HL-60 (cell line): ENCODE measurements around the gene CBFA2T2.

Experiments
- DNase-seq, 2 experiments: peaks; one replicate each; pipeline ENCODE4 v3.0.0-alpha.2; 2010 to 2020; ENCODE audit warnings: low read depth in 1 of 2, low spot score in 1 of 2
- H3K27ac ChIP-seq: fragments of 250-450 bp; sonication (Bioruptor Pico); replicated peaks from 2 replicates; pipeline ENCODE4 v1.5.1; 2020; ENCODE audit warnings: mild to moderate bottlenecking, moderate library complexity
- H3K27me3 ChIP-seq: fragments of 250-450 bp; sonication (Bioruptor Pico); 2 replicates; pipeline ENCODE4 v1.5.1; 2021; ENCODE audit warnings: mild to moderate bottlenecking, moderate library complexity; ENCODE audit not compliant: insufficient read depth, poor library complexity, severe bottlenecking
- H3K4me3 ChIP-seq: replicated peaks from 2 replicates; pipeline ENCODE4 v1.5.1; 2011; ENCODE audit warnings: mild to moderate bottlenecking, control low read depth, low read length; ENCODE audit not compliant: insufficient read depth
- CTCF ChIP-seq: IDR thresholded peaks from one replicate; pipeline ENCODE4 v1.5.1; 2011; ENCODE audit warnings: low read length, control low read depth, inconsistent platforms; ENCODE audit not compliant: insufficient read depth
- GABPA ChIP-seq: IDR thresholded peaks from 2 replicates; pipeline ENCODE4 v1.6.1; 2012; ENCODE audit warnings: low read depth
- POLR2AphosphoS5 ChIP-seq: IDR thresholded peaks from 2 replicates; pipeline ENCODE4 v1.6.1; 2012; ENCODE audit warnings: low read depth
- REST ChIP-seq: IDR thresholded peaks from 2 replicates; pipeline ENCODE4 v1.6.1; 2012; ENCODE audit warnings: low read depth; ENCODE audit not compliant: insufficient replicate concordance
- SPI1 ChIP-seq: IDR thresholded peaks from 2 replicates; pipeline ENCODE4 v1.6.1; 2012; ENCODE audit warnings: low read depth, mild to moderate bottlenecking, borderline replicate concordance

The CBFA2T2 gene

GRCh38 chr20:33474963-33475362 lies 14.9 kb upstream of the CBFA2T2 start:
- no peak for DNase-seq
- no peak for TF ChIP-seq GABPA
- no peak for TF ChIP-seq POLR2AphosphoS5
- no peak for TF ChIP-seq CTCF
- TF ChIP-seq SPI1 = no peak
- no peak for TF ChIP-seq REST

GRCh38 chr20:33475381-33476152 lies 14.3 kb upstream of the CBFA2T2 start:
- TF ChIP-seq REST = no peak
- TF ChIP-seq POLR2AphosphoS5 = no peak
- TF ChIP-seq SPI1 = no peak
- no peak for TF ChIP-seq CTCF
- no peak for TF ChIP-seq GABPA
- Histone ChIP-seq H3K27ac (no peak overlapping the region), H3K27me3 (no peaks in the 10 kb centered on the region), H3K4me3 (no peak overlapping the region)
- DNase-seq = no peak

More at GRCh38 chr20:33474963-33475362, 14.9 kb upstream of the CBFA2T2 start:
- H3K4me3 ChIP-seq = no peak overlapping the region
- H3K27me3 ChIP-seq = no peaks in the 10 kb centered on the region
- no peak overlapping the region for H3K27ac ChIP-seq

- TF ChIP-seq SPI1 (no peak), CTCF (no peak), GABPA (no peak)
- no peak for DNase-seq
These were observed 12.3 kb upstream of the CBFA2T2 start for GRCh38 chr20:33477386-33478234.

More at GRCh38 chr20:33477386-33478234, 12.3 kb upstream of the CBFA2T2 start:
- Histone ChIP-seq H3K27ac (no peak overlapping the region), H3K4me3 (no peak overlapping the region), H3K27me3 (no peaks in the 10 kb centered on the region)
